ENCODE data around the gene TMEM59L.

TMEM59L gene

DNA sequence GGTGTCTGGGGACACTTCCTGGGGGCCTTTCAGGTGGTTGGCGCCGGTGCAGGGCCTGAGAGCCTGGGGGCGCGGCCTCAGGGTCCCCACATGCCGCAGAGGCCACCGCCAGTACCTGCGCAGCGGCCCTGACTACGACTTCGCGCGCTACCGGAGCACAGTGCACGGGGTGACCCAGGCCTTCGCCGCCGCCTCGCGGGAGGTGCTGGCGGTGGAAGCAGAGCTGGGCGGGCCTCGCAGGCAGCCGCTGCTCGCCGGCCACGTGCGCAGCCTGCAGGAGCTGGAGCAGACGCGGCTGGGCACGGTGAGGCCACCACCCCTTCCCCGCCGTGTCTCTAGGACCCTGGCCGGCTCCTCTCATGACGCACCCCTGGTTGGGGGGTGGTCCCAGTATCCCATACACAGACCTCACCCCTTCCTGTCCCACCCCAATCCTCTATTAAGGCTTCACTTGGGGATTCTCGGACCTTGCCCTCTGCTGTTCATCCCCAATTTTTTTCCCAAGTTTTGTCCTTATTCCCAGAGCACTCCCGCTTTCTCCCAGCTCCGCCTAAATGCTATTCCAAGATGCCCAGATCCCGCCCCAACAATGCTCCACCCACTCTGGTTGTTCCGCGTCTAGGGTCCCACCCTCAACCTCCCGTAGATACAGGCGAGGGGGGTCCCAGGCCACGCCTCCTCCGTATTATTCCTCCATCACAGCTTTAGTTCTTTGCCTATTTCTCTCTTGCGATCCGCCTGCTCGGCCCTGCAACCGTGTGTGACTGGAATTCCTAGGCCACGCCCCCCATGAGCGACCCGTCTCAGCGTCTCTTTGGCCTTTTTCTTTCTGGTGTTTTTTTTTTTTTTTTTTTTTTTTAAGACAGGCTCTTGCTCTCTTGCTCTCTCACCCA, 23.0 kb upstream of the TMEM59L start (continued):
- TF ChIP-seq, protein P1, sequence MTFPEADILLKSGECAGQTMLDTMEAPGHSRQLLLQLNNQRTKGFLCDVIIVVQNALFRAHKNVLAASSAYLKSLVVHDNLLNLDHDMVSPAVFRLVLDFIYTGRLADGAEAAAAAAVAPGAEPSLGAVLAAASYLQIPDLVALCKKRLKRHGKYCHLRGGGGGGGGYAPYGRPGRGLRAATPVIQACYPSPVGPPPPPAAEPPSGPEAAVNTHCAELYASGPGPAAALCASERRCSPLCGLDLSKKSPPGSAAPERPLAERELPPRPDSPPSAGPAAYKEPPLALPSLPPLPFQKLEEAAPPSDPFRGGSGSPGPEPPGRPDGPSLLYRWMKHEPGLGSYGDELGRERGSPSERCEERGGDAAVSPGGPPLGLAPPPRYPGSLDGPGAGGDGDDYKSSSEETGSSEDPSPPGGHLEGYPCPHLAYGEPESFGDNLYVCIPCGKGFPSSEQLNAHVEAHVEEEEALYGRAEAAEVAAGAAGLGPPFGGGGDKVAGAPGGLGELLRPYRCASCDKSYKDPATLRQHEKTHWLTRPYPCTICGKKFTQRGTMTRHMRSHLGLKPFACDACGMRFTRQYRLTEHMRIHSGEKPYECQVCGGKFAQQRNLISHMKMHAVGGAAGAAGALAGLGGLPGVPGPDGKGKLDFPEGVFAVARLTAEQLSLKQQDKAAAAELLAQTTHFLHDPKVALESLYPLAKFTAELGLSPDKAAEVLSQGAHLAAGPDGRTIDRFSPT (tag by site-specific recombination; IDR thresholded peaks at IDR 0.05), result no peak
- TF ChIP-seq ZNF660 (tag by site-specific recombination; IDR thresholded peaks at IDR 0.05), result no peak
- TF ChIP-seq, protein P2, sequence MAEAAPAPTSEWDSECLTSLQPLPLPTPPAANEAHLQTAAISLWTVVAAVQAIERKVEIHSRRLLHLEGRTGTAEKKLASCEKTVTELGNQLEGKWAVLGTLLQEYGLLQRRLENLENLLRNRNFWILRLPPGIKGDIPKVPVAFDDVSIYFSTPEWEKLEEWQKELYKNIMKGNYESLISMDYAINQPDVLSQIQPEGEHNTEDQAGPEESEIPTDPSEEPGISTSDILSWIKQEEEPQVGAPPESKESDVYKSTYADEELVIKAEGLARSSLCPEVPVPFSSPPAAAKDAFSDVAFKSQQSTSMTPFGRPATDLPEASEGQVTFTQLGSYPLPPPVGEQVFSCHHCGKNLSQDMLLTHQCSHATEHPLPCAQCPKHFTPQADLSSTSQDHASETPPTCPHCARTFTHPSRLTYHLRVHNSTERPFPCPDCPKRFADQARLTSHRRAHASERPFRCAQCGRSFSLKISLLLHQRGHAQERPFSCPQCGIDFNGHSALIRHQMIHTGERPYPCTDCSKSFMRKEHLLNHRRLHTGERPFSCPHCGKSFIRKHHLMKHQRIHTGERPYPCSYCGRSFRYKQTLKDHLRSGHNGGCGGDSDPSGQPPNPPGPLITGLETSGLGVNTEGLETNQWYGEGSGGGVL (tag by site-specific recombination; IDR thresholded peaks at IDR 0.05), result no peak
- no peak for TF ChIP-seq REPIN1 (tag by site-specific recombination; IDR thresholded peaks at IDR 0.05; ENCODE audit: low read depth)
- TF ChIP-seq ZBTB17 (tag by site-specific recombination; IDR thresholded peaks at IDR 0.05), result peak; percentile 69
- TF ChIP-seq, protein P3, sequence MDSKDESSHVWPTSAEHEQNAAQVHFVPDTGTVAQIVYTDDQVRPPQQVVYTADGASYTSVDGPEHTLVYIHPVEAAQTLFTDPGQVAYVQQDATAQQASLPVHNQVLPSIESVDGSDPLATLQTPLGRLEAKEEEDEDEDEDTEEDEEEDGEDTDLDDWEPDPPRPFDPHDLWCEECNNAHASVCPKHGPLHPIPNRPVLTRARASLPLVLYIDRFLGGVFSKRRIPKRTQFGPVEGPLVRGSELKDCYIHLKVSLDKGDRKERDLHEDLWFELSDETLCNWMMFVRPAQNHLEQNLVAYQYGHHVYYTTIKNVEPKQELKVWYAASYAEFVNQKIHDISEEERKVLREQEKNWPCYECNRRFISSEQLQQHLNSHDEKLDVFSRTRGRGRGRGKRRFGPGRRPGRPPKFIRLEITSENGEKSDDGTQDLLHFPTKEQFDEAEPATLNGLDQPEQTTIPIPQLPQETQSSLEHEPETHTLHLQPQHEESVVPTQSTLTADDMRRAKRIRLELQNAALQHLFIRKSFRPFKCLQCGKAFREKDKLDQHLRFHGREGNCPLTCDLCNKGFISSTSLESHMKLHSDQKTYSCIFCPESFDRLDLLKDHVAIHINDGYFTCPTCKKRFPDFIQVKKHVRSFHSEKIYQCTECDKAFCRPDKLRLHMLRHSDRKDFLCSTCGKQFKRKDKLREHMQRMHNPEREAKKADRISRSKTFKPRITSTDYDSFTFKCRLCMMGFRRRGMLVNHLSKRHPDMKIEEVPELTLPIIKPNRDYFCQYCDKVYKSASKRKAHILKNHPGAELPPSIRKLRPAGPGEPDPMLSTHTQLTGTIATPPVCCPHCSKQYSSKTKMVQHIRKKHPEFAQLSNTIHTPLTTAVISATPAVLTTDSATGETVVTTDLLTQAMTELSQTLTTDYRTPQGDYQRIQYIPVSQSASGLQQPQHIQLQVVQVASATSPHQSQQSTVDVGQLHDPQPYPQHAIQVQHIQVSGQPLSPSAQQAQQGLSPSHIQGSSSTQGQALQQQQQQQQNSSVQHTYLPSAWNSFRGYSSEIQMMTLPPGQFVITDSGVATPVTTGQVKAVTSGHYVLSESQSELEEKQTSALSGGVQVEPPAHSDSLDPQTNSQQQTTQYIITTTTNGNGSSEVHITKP (tag by site-specific recombination; IDR thresholded peaks at IDR 0.05), result 0 out of 2 replicates have a peak, but pooled peaks have one; percentile 19
- TF ChIP-seq ZSCAN23 (tag by site-specific recombination; IDR thresholded peaks at IDR 0.05), result no peak

DNA sequence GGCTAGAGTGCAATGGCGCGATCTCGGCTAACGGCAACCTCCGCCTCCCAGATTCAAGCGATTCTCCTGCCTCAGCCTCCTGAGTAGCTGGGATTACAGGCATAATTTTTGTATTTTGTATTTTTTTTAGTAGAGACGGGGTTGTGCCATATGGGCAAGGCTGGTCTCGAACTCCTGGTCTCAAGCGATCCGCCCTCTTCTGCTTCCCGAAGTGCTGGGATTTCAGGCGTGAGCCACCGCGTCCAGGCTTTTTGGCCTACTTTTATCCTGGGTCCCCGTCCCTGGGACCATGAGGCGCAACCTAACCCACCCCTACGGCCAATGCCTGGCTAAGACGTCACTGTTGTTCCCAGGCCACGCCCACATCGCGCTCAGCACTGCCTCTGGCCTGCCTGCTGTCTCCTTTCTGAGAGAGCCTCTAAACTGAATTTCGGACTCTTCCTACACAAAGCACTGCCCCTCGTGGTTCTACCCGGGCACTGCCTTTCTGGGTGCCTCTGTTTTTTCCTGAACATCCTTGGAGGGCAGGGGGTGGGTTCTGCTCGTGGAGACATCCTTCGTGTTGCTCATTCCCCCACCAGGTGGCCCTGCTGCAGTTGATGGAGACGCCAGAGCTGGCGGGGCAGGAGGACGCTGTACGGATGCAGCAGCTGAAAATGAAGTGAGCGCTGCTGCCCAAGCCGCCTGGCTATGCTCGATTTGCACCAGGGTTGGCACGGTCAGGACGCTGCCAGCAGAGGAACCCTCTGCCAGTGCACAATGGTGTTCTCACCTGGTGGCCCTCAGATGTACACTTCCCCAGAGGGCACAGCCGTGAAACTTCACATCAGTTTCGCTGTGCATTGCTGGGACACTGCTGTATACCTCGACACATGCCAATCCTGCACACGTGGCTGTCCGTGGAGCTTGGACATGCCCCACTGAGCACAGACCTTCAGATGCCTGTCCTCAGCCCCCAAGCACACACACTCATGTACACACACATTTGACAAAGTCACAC, 22.1 kb upstream of the TMEM59L start:
- Histone ChIP-seq H3K9me3 (ENCODE audit: control insufficient read depth, insufficient read depth, low read depth, low read length) (no peaks in the 10 kb centered on the region), H3K4me1 (ENCODE audit: control insufficient read depth, insufficient read depth, low read length) (no peaks in the 10 kb centered on the region), H3K4me3 (ENCODE audit: low read depth, low read length) (no peak overlapping the region), H3K27ac (ENCODE audit: extremely low read depth, low read depth, low read length) (no peak overlapping the region), H3K36me3 (ENCODE audit: control insufficient read depth in 2 of 2, insufficient read depth in 1 of 2, low read length in 2 of 2) (peaks cover 0 to 6% of the 10 kb centered on the region in 2 experiments; a peak in 1 of 3 replicates)
- TF ChIP-seq OSR2 (tag by site-specific recombination; IDR thresholded peaks at IDR 0.05), result no peak
- TF ChIP-seq, protein P4, sequence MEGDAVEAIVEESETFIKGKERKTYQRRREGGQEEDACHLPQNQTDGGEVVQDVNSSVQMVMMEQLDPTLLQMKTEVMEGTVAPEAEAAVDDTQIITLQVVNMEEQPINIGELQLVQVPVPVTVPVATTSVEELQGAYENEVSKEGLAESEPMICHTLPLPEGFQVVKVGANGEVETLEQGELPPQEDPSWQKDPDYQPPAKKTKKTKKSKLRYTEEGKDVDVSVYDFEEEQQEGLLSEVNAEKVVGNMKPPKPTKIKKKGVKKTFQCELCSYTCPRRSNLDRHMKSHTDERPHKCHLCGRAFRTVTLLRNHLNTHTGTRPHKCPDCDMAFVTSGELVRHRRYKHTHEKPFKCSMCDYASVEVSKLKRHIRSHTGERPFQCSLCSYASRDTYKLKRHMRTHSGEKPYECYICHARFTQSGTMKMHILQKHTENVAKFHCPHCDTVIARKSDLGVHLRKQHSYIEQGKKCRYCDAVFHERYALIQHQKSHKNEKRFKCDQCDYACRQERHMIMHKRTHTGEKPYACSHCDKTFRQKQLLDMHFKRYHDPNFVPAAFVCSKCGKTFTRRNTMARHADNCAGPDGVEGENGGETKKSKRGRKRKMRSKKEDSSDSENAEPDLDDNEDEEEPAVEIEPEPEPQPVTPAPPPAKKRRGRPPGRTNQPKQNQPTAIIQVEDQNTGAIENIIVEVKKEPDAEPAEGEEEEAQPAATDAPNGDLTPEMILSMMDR (tag by site-specific recombination; IDR thresholded peaks at IDR 0.05), result peak; percentile 48; the same call in 1 of the 2 replicates
- ChIA-PET CTCF (interaction anchor here (0.7 to 1.4 kb wide), 5 partner anchors 36 to 242 kb away, joined by 3 read pairs; no protein-coding TSS in a partner anchor), POLR2A (interaction anchor here (1.5 to 5.7 kb wide), 2 partner anchors 19 to 256 kb away, joined by 3 to 60 read pairs; partner anchors contain the start of gene UBA52)
